ENCODE measurements around the gene CACNG3.
"Not testable (repeated sequence)": the region's sequence is repeated elsewhere in the genome, so short reads cannot be mapped to it uniquely, and the experiment has no call there.

CACNG3 gene

GRCh38 chr16:24322106-24322505, 66.0 kb downstream of the CACNG3 start:
- Mint-ChIP-seq H3K9me3 (no peaks in the 10 kb centered on the region), H3K36me3 (ENCODE audit: insufficient read depth) (no peaks in the 10 kb centered on the region), H3K4me1 (ENCODE audit: low read depth in 2 of 2) (no peaks in the 10 kb centered on the region), H3K27me3 (peaks cover 51 to 60% of the 10 kb centered on the region in 2 donors), H3K27ac (no peak overlapping the region), H3K4me3 (no peak overlapping the region)
- DNase-seq (no peak), ATAC-seq (replicated peaks) (no peak)

- Mint-ChIP-seq H3K36me3 (ENCODE audit: insufficient read depth) (no peaks in the 10 kb centered on the region), H3K27me3 (peaks cover 44 to 63% of the 10 kb centered on the region in 2 donors), H3K27ac (no peak overlapping the region), H3K9me3 (no peaks in the 10 kb centered on the region), H3K4me3 (no peak overlapping the region), H3K4me1 (ENCODE audit: low read depth in 2 of 2) (no peaks in the 10 kb centered on the region)
- ATAC-seq (replicated peaks) (no peak), DNase-seq (no peak)
These were observed 68.3 kb downstream of the CACNG3 start for GRCh38 chr16:24324421-24324820.

GRCh38 chr16:24328835-24329452, 72.8 kb downstream of the CACNG3 start:
- Mint-ChIP-seq H3K9me3 (no peaks in the 10 kb centered on the region), H3K36me3 (ENCODE audit: insufficient read depth) (no peaks in the 10 kb centered on the region), H3K4me1 (ENCODE audit: low read depth in 2 of 2) (no peaks in the 10 kb centered on the region), H3K27ac (no peak overlapping the region), H3K27me3 (peaks cover 27 to 39% of the 10 kb centered on the region in 2 donors), H3K4me3 (no peak overlapping the region)
- DNase-seq: no peak
- no peak for ATAC-seq (replicated peaks)

- no peak overlapping the region for H3K4me3 Mint-ChIP-seq
- no peaks in the 10 kb centered on the region for H3K36me3 Mint-ChIP-seq (ENCODE audit: insufficient read depth)
- no peaks in the 10 kb centered on the region for H3K4me1 Mint-ChIP-seq (ENCODE audit: low read depth in 2 of 2)
- H3K27me3 Mint-ChIP-seq: peaks cover 7 to 13% of the 10 kb centered on the region in 2 donors
- H3K9me3 Mint-ChIP-seq: peaks cover 4 to 6% of the 10 kb centered on the region in 2 donors
- H3K27ac Mint-ChIP-seq: no peak overlapping the region
- ATAC-seq (replicated peaks): no peak
- DNase-seq: no peak
These were observed 76.0 kb downstream of the CACNG3 start for GRCh38 chr16:24332178-24332577.

- H3K27ac Mint-ChIP-seq: no peak overlapping the region
- H3K9me3 Mint-ChIP-seq: peaks cover 4 to 6% of the 10 kb centered on the region in 2 donors
- no peaks in the 10 kb centered on the region for H3K4me1 Mint-ChIP-seq (ENCODE audit: low read depth in 2 of 2)
- H3K36me3 Mint-ChIP-seq (ENCODE audit: insufficient read depth): no peaks in the 10 kb centered on the region
- H3K4me3 Mint-ChIP-seq: no peak overlapping the region
- ATAC-seq (replicated peaks) (no peak), DNase-seq (no peak)
- H3K27me3 Mint-ChIP-seq: peaks cover 7 to 12% of the 10 kb centered on the region in 2 donors
These were observed 76.5 kb downstream of the CACNG3 start for GRCh38 chr16:24332582-24333090.

GRCh38 chr16:24336491-24336890, 80.4 kb downstream of the CACNG3 start:
- Mint-ChIP-seq H3K27me3 (peaks cover 12 to 14% of the 10 kb centered on the region in 2 donors), H3K36me3 (ENCODE audit: insufficient read depth) (no peaks in the 10 kb centered on the region), H3K4me1 (ENCODE audit: low read depth in 2 of 2) (no peaks in the 10 kb centered on the region), H3K9me3 (peaks cover 4 to 6% of the 10 kb centered on the region in 2 donors), H3K27ac (no peak overlapping the region), H3K4me3 (no peak overlapping the region)
- ATAC-seq (replicated peaks) (no peak), DNase-seq (no peak)

- DNase-seq (no peak), ATAC-seq (replicated peaks) (no peak)
- no peaks in the 10 kb centered on the region for H3K36me3 Mint-ChIP-seq (ENCODE audit: insufficient read depth)
- H3K9me3 Mint-ChIP-seq: peaks cover 4 to 6% of the 10 kb centered on the region in 2 donors
- no peaks in the 10 kb centered on the region for H3K4me1 Mint-ChIP-seq (ENCODE audit: low read depth in 2 of 2)
- H3K27ac Mint-ChIP-seq: no peak overlapping the region
- peaks cover 12 to 14% of the 10 kb centered on the region in 2 donors for H3K27me3 Mint-ChIP-seq
- no peak overlapping the region for H3K4me3 Mint-ChIP-seq
These were observed 80.9 kb downstream of the CACNG3 start for GRCh38 chr16:24337013-24337412.

GRCh38 chr16:24343829-24344228, 87.7 kb downstream of the CACNG3 start:
- not testable (repeated sequence) for H3K36me3 Mint-ChIP-seq (ENCODE audit: insufficient read depth); H3K4me1 Mint-ChIP-seq (ENCODE audit: low read depth in 2 of 2); DNase-seq; ATAC-seq (replicated peaks); H3K27ac Mint-ChIP-seq; H3K4me3 Mint-ChIP-seq; H3K9me3 Mint-ChIP-seq
- H3K27me3 Mint-ChIP-seq: peaks cover 33 to 39% of the 10 kb centered on the region in 2 donors

GRCh38 chr16:24344784-24345183, 88.6 kb downstream of the CACNG3 start:
- Mint-ChIP-seq H3K36me3 (ENCODE audit: insufficient read depth) (no peaks in the 10 kb centered on the region), H3K9me3 (no peaks in the 10 kb centered on the region), H3K4me3 (no peak overlapping the region), H3K4me1 (ENCODE audit: low read depth in 2 of 2) (no peaks in the 10 kb centered on the region), H3K27me3 (peaks cover 36 to 49% of the 10 kb centered on the region in 2 donors), H3K27ac (no peak overlapping the region)
- ATAC-seq (replicated peaks) (no peak), DNase-seq (no peak)

- no peaks in the 10 kb centered on the region for H3K9me3 Mint-ChIP-seq
- H3K4me1 Mint-ChIP-seq (ENCODE audit: low read depth in 2 of 2): no peaks in the 10 kb centered on the region
- H3K27ac Mint-ChIP-seq: no peak overlapping the region
- ATAC-seq (replicated peaks) (no peak), DNase-seq (no peak)
- H3K27me3 Mint-ChIP-seq: peaks cover 33 to 47% of the 10 kb centered on the region in 2 donors
- no peak overlapping the region for H3K4me3 Mint-ChIP-seq
- H3K36me3 Mint-ChIP-seq (ENCODE audit: insufficient read depth): no peaks in the 10 kb centered on the region
These were observed 89.6 kb downstream of the CACNG3 start for GRCh38 chr16:24345704-24346103.

GRCh38 chr16:24346734-24347133, 90.6 kb downstream of the CACNG3 start:
- H3K27ac Mint-ChIP-seq: no peak overlapping the region
- no peaks in the 10 kb centered on the region for H3K9me3 Mint-ChIP-seq
- no peaks in the 10 kb centered on the region for H3K36me3 Mint-ChIP-seq (ENCODE audit: insufficient read depth)

GRCh38 chr16:24347556-24347955, 91.4 kb downstream of the CACNG3 start:
- H3K27ac Mint-ChIP-seq: no peak overlapping the region
- H3K4me3 Mint-ChIP-seq: no peak overlapping the region
- H3K9me3 Mint-ChIP-seq: no peaks in the 10 kb centered on the region
- H3K4me1 Mint-ChIP-seq (ENCODE audit: low read depth in 2 of 2): no peaks in the 10 kb centered on the region
- H3K27me3 Mint-ChIP-seq: peaks cover 29 to 41% of the 10 kb centered on the region in 2 donors
- no peaks in the 10 kb centered on the region for H3K36me3 Mint-ChIP-seq (ENCODE audit: insufficient read depth)
- ATAC-seq (replicated peaks) (no peak), DNase-seq (no peak)

More at GRCh38 chr16:24346734-24347133, 90.6 kb downstream of the CACNG3 start:
- DNase-seq (no peak), ATAC-seq (replicated peaks) (no peak)
- Mint-ChIP-seq H3K4me1 (ENCODE audit: low read depth in 2 of 2) (no peaks in the 10 kb centered on the region), H3K27me3 (peaks cover 29 to 41% of the 10 kb centered on the region in 2 donors), H3K4me3 (no peak overlapping the region)

- no peaks in the 10 kb centered on the region for H3K4me1 Mint-ChIP-seq (ENCODE audit: low read depth in 2 of 2)
- no peak overlapping the region for H3K4me3 Mint-ChIP-seq
- peaks cover 21 to 30% of the 10 kb centered on the region in 2 donors for H3K27me3 Mint-ChIP-seq
- H3K27ac Mint-ChIP-seq: no peak overlapping the region
- no peaks in the 10 kb centered on the region for H3K9me3 Mint-ChIP-seq
- DNase-seq: no peak
- no peaks in the 10 kb centered on the region for H3K36me3 Mint-ChIP-seq (ENCODE audit: insufficient read depth)
- ATAC-seq (replicated peaks): no peak
These were observed 92.6 kb downstream of the CACNG3 start for GRCh38 chr16:24348545-24349290.

GRCh38 chr16:24349320-24349719, 93.2 kb downstream of the CACNG3 start:
- Mint-ChIP-seq H3K27me3 (peaks cover 21 to 30% of the 10 kb centered on the region in 2 donors), H3K4me3 (no peak overlapping the region), H3K4me1 (ENCODE audit: low read depth in 2 of 2) (no peaks in the 10 kb centered on the region), H3K9me3 (no peaks in the 10 kb centered on the region), H3K27ac (no peak overlapping the region), H3K36me3 (ENCODE audit: insufficient read depth) (no peaks in the 10 kb centered on the region)
- DNase-seq: no peak
- ATAC-seq (replicated peaks): no peak
